Epithelial cell of esophagus (primary cell): Measurements from ENCODE around the gene FAM90A26.
A peak's percentile ranks its signal among the peaks of the same experiment; 100 is the strongest.
"Not testable (repeated sequence)": the region's sequence is repeated elsewhere in the genome, so short reads cannot be mapped to it uniquely, and the experiment has no call there.

ENCODE experiments used
- DNase-seq: peaks from one replicate; pipeline ENCODE4 v3.0.0; 2010; ENCODE audit warnings: low read depth
- H3K4me3 ChIP-seq: 2 replicates; pipeline ENCODE4 v1.5.1; 2011; ENCODE audit warnings: mild to moderate bottlenecking, low read length, control low read depth

The FAM90A26 gene

DNA sequence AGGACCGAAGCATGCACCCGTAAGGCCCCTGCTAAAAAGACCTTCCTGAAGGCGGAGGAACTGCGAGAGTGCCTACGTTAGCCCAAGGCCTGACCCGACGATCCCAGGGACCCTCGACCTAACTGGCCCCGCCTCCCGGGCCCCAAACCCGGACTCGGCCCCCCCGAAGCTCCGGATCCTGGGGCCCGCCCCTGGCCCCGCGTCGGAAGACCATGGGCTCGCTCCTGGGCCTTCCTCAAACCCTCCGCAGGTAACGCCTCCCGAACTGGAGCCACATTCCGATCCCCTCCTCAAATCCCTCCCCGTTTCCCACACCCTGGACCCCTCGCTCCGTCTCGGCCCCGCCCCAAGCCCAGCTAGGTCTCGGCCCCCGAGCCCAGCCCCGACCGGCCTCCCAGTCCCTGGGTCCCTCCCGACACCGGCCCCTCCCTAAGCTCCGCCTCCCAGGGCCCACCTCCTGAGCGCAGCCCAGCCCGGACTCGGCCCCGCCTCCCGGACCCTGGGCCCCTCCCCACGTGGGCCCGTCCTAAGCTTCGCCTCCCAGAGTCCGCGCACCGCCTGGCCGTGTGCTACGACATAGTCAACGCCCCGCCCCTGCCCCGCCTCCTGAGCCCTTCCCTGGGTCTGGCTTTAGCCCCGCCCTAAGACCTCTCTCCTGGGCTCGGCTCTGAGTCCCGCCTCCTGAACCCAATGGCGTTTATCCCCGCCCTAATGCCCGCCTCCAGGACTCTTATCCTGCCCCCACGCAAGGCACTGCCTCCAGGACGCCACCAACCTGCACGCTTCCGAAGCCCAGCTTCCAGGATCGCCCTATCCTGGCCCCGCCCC is 17.8 kb upstream of the FAM90A26 start:
- DNase-seq: peak; percentile 91
- peak overlapping the region; percentile 52 for H3K4me3 ChIP-seq

DNA sequence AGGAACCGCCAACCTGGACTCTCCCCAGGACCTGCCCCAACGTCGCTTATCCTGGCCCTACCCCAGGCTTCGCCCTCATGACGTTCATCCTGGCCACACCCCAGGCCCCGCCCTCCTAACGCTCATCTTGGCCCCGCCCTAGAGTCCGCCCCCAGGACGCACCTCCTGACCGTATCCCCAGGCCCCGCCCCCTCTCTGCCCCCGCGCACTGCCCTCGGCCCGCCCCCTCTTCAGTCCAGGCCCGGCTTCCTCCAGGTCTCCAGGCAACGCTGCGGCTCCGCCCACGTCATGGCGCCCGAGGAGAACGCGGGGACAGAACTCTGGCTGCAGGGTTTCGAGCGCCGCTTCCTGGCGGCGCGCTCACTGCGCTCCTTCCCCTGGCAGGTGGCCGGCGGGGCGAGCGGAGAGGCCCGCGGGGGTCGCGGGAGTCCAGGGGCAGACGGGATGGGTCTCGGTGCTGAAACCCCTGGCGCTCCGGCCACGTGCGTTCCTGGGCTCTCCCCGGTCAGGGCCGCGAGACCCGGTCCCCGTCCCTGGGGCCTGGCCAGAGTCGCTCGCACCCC is 17.1 kb upstream of the FAM90A26 start:
- peak; percentile 98 for DNase-seq
- H3K4me3 ChIP-seq: peak overlapping the region; percentile 56

- DNase-seq: peak; percentile 46
- H3K4me3 ChIP-seq: peak overlapping the region; percentile 56
Measured at GRCh38 chr4:9153571-9154157, 16.5 kb upstream of the FAM90A26 start.

- not testable (repeated sequence) for H3K4me3 ChIP-seq, DNase-seq
Measured at GRCh38 chr4:9155101-9155886, 14.9 kb upstream of the FAM90A26 start.

GRCh38 chr4:9158392-9158791 is 11.8 kb upstream of the FAM90A26 start:
- H3K4me3 ChIP-seq: not testable (repeated sequence)

DNA sequence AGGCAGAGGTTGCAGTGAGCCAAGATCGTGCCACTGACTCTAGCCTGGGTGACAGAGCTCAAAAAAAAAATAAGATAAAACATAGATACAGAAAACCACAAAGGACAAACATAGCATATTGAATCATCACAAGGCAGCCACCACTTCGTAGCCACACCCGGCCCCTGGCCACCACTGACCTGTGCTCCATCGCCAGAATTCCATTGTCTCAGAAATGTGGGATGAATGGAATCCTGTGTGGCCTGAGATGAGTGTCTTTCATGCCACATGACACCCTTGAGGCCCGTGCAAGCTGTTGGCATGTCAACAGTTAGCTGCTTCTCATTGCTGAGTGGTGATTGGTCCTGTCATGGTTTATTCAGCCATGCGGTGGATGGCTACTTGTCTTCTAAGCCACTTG is 10.2 kb upstream of the FAM90A26 start:
- not testable (repeated sequence) for DNase-seq, H3K4me3 ChIP-seq

More at GRCh38 chr4:9158392-9158791, 11.8 kb upstream of the FAM90A26 start:
- DNase-seq: not testable (repeated sequence)

DNA sequence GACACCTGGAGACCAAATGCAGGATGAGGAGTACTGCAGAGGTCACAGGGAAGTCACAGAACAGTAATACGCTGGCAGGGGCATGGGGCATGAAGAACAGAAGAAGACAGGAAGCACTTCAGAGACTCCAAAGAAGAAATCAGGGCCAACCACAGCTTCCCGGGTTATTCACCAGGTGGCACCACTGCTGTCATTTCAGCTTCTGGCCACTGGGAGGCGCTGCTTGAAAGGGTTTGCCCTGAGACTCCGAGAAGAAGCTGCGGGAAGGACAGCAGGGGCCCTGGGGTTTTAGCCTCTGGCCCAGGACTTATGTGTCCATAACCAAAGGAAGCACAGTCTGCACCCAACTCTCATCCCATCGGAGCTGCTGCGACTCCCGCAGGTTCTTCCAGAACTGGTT is 4.2 kb upstream of the FAM90A26 start:
- not testable (repeated sequence) for H3K4me3 ChIP-seq, DNase-seq

- not testable (repeated sequence) for DNase-seq, H3K4me3 ChIP-seq
Measured at GRCh38 chr4:9210357-9210756, 40.1 kb downstream of the FAM90A26 start, which contains the start of gene USP17L10. TSS of gene USP17L10 (plus strand) at chr4:9210657. CDS start at chr4:9210657, 0 bp downstream.

DNA sequence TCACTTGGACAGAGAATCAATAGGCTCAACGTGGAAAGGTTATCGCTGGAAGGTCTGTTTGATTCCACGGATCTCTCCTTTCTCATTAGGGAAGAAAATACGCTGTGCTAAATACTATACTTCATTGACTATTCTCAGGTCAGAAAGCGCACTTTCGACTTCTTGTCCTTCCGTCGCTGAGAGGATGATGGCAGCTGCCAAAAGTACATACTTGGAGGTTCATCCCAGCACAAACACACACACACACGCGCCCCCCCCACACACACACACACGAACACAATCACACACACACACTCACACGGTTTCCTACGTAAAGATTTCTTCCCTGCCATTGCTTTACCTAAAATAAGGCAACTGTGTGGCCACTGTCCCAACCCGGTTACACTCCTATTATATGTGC is 44.5 kb downstream of the FAM90A26 start:
- DNase-seq, H3K4me3 ChIP-seq: not testable (repeated sequence)

DNA sequence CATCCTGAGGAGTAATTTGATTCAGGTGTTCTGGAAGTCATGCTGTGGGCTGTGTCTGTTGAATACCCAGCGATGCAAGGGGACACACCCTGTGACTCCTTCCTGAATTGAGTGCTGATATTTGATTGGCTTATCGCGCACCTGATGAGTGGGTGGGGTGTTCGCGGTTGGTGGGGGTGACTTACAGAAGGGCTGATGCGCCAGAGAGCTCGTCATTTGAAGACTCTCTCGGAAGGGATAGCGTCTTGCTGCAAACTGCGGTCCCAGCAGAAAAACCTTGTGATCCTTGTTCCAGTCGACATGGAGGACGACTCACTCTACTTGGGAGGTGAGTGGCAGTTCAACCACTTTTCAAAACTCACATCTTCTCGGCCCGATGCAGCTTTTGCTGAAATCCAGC is 44.9 kb downstream of the FAM90A26 start, which contains the start of gene USP17L11:
Gene USP17L11 (plus strand): TSS at position 301 of the 400 bp plus-strand sequence. CDS start 0 bp downstream, at position 301.
- not testable (repeated sequence) for DNase-seq

DNA sequence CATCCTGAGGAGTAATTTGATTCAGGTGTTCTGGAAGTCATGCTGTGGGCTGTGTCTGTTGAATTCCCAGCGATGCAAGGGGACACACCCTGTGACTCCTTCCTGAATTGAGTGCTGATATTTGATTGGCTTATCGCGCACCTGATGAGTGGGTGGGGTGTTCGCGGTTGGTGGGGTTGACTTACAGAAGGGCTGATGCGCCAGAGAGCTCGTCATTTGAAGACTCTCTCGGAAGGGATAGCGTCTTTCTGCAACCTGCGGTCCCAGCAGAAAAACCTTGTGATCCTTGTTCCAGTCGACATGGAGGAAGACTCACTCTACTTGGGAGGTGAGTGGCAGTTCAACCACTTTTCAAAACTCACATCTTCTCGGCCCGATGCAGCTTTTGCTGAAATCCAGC is 49.6 kb downstream of the FAM90A26 start, which contains the start of gene USP17L12:
Gene USP17L12 (plus strand): TSS at position 301 of the 400 bp plus-strand sequence. CDS start 0 bp downstream, at position 301.
- H3K4me3 ChIP-seq, DNase-seq: not testable (repeated sequence)

More for the DNA sequence above, 44.9 kb downstream of the FAM90A26 start, which contains the start of gene USP17L11:
- H3K4me3 ChIP-seq: not testable (repeated sequence)

GRCh38 chr4:9224596-9224995 is 54.4 kb downstream of the FAM90A26 start, which contains the start of gene USP17L13:
TSS of gene USP17L13 (plus strand) at chr4:9224896. CDS start at chr4:9224896, 0 bp downstream.
- not testable (repeated sequence) for DNase-seq, H3K4me3 ChIP-seq
